Effector CD4-positive, alpha-beta T cell (primary cell): ENCODE measurements around the gene AK8.

Source experiments
- DNase-seq: peaks from one replicate; pipeline ENCODE4 v3.0.0-alpha.2; 2020

AK8 gene

GRCh38 chr9:132887181-132888120, 9.4 kb upstream of the AK8 start:
- no peak for DNase-seq

DNA sequence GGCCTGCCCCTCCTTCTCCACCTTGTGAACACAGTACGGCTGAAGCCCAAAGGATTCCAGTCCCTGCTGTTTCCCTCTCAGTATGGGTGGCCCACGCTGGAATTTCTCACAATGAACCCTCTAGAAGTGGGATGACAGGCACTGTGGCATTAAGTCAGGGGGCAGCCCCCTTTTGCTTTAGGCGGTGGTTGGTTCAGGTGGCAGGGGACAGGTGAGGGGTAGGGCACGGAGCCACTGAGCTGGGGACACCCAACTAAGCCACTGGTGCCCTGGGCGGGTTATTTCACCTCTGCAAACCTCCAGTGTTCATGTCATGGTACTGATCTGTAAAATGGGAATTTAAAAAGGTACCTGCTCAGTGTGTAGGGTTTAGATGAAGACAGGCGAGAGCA, 8.2 kb upstream of the AK8 start:
- DNase-seq: no peak

GRCh38 chr9:132885720-132886333, 7.7 kb upstream of the AK8 start:
- DNase-seq: no peak

GRCh38 chr9:132883349-132884294, 5.5 kb upstream of the AK8 start:
- DNase-seq: no peak

DNA sequence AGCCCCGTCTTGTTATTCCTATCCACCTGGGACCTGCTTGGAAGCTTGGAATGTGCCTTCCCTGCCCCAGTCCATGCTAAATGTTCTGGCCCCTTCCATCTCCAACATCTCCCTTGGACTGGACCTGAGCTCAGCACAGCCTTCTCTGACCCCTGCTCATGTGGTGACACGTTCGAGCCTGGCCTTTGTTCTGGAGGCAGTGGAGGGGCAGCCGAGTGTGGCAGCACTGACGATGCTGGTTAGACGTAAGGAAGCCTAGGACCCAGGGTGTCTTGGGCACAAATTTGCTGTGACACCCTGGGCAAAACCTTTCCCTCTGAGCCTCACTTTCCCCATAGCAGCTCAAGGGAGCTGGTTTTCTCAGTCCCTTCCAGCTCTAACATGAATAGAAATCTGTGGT, 4.5 kb upstream of the AK8 start:
- no peak for DNase-seq

DNA sequence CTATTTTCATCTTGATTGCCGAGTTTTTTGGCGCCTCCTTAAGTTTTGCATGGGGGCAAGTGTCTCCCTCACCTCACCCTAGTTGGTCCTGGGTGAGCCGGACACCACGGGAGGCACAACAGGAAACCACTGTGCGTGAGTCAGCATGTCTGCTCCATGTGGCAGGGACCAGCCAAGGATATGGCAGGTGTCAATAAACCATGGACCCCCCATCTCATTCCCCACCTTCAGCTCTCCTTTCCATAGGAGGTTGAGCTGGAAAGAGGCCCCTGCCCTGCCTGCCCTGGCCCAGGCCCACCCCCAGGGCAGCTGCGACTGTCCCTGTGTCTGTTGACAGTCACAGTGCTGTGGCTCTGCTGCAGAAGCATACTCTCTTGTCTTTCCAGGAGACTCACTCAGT, 3.7 kb upstream of the AK8 start:
- DNase-seq: no peak

DNA sequence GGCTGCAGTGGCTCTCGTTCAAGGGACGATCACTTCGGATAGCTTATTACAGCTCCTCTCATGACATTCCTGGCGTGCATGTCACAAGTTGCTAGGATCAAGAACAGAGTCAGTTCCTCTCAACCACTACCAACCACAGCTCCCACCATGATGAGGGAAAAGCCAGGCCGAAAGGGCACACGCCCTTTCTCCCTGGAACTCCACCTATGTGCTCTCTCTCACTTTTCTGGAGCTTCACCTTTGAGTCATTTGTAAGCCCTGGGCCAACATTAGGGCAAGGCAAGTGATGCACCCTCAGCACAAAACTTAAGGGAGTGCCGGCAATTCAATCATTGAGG, 2.2 kb upstream of the AK8 start:
- no peak for DNase-seq

DNA sequence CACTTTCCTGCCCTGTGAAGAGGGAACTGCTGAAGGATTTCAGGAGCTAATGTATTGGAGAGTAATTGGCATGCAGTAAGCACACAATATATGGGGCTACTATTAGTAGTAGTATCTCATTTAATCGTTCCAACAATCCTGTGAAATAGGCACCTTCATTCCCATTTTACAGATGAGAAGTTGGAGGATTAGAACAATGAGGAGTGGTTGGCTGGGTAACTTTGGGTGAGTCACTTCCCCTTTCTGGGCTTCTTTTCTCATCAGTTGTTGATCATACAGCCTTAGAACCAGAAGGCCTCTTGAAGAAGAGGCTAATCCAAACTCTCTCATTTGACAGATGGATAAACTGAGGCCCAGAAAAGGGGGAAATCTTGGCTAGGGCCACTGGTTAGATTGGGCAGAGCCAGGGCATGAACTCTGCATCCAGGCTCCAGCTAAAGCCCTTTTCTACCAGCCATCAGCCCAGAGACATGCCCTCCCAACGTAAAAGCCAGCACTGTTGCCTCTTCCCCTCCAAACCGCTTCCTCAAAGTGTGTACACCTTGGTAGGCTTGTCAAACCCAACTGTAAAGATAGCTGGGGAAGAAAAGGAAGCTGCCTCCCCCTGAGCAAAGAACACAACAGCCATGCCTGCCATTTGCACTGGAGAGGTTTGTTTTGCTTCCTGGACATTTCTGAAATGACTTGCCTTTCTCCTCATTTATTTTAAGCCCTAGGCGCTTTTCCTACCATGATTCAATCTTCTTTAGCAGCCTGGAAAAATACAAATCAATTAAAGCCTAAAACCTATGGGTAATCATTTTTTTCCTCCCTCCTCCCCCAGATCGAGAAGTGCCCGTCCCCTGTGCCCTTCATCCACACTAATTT, 1.6 kb upstream of the AK8 start:
- DNase-seq: no peak

DNA sequence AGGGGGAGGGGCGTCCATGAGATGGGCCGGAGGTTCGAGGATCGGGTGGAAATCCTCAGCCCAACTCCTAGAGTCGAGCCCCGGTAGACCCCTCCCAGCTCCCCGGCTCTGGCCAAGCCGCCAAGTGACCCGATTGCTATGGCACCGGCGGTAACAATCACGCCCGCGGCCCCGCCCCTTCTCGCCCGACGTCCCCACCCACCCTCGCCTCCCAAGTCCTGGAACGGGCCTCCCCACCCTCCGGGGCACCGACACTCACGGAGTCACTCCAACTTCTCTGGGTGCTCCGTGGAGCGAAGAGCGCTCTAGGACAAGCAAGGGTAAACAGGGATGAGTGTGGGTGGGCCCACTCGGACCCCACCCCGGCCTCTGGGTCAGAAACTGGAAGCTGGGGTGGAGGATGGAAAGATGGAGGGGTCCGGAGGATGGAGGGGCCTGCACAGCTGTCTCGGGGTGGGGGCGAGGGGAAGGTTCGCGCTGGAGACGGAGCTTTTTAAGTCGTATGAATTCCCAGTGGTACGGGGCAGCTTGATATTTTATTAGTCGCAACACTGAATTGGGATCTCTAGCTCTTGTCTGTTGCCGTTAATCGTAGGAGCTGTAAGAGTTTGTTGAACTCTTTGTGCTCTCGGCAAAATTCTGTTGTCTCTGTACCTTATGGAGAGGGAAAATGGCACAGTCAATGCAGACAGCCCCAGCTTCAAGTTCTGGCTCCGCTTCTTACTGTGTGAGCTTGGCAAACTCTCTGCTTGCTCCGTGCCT, 792 bp upstream of the AK8 start, which contains the start of gene SPACA9:
Gene SPACA9, plus strand, starts transcription at position 204 of the 762 bp plus-strand sequence. CDS start 5,050 bp downstream, outside the sequence.
- DNase-seq: no peak

GRCh38 chr9:132877458-132877823, 643 bp downstream of the AK8 start:
- no peak for DNase-seq

- DNase-seq: no peak
These were observed 1.2 kb downstream of the AK8 start for GRCh38 chr9:132876849-132877248.

DNA sequence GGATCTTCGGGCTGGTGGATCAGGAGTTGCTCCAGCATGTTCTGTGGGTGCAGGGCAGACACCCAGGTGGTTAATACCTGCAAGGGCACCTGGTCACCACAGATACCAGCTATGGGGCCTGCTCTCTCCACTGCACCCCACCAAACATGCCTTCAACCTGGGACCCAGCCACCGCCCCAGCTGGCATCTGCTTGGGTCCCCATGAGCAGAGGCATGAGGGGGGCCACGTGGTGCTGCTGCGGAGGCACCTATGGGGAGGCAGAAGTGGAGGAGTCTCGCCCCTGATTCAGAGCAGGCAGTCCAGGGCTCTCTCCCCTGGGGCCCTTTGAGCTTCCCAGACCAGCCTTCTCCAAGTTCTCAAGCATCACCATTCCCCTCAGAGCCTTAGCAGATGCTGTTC, 2.9 kb downstream of the AK8 start:
- DNase-seq: no peak

GRCh38 chr9:132873403-132873802, 4.7 kb downstream of the AK8 start:
- no peak for DNase-seq

- DNase-seq: no peak
These were observed 8.8 kb downstream of the AK8 start for GRCh38 chr9:132869266-132869665.

DNA sequence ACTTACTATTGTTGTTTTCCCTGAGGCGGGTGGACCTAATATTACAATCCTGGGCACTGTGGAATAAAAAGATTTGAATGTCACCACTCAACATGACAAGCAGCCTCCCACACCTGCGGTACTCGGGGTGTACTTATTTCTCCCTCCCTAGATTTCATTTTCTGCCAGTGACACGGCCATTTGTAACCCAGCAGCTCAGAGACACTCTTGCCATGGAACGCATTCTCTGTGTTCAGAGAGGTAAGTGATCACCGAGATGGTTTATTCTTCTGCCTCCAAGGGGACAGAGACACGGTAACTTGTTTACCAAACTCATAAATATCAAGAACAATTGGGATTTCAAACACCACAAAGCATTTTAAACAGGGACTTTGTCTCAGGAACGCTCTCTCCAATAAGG, 11.2 kb downstream of the AK8 start:
- DNase-seq: no peak

DNA sequence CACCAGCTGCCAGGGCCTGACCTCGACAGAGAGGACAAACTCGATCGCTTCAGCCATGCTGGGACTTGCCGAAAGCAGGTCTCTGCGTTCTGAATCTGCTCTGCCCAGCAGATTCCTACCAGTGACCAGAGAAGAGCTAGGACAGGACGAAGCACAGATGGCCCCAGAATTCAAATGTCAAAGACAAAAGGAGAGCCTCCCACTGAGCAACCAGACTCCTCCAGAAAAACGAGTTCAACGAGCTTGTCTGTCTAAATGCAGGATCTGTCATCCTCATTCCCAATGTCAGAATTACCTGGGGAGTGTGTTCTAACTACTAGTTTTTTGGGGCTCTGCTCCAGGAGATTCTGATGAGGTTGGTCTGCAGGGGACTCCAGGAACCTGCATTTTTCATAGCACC, 13.4 kb downstream of the AK8 start:
- DNase-seq: no peak

GRCh38 chr9:132864277-132864676, 13.8 kb downstream of the AK8 start:
- DNase-seq: no peak

DNA sequence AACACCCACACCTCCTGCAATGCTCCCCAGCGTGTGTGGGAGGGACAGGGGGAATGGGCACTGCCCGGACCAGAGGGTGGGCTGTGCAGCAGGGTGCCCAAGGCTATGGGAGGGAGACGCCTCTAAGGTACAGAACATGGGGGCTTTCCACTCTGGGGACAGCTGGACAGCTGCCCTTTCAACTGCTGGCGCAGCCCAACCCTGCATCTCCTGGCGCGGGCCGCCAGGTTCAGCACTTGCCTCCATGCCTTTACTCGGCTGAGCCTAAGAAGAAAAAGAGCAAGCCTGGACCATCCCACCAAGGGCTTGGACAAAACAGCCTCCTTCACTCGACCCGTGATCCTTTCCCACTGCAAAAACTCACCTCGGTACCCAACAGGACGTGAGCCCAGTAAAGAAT, 15.0 kb downstream of the AK8 start:
- no peak for DNase-seq

DNA sequence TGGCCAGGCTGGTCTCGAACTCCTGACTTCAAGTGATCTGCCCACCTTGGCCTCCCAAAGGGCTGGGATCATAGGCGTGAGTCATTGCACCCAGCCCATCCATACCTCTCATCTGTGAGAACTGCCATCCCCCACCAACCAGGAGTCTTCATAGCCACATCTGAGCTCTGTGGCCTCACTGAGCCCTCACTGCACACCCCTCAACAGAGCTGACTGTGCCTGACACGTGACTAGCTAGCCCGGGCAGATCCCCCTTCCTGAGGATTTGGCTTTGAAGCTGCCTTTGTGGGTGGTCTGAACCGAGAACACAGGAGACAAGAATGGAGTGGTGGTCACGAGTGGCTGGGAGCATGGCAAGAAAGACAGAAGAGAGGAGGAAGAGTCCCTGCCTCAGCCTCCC, 15.6 kb downstream of the AK8 start:
- DNase-seq: no peak

- no peak for DNase-seq
These were observed 16.4 kb downstream of the AK8 start for GRCh38 chr9:132861666-132862065.

DNA sequence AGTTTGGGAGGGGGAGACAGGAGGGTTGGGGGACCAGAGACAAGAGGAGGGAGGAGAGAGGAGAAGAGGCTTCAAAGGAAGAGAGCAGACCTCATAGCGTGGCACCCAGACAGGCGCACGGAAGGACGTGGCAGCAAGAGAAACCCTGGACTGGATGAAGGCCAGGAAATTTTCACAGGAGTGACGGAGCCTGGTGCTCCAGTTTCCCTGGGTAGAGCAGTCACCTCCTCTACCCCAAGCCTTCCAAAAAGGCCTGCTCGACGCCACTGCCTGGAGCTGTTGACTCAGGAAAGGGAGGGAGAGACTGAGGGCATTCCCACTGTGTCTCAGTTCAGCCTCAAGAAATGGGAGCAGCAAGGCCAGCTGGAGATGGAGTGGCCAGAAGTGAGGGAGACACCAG, 19.3 kb downstream of the AK8 start:
- no peak for DNase-seq
